ENCODE measurements around the gene AK3. TPM values are rescaled to one million over a fixed set of nuclear protein-coding genes. Genes with fewer than 3 reads are reported as not detected.

Gene AK3
- total and polyA plus RNA-seq, 9 of the 15 experiments (the other 6 are each of a cell fraction or from before 2014, with no cell fraction given): 12.2 to 78.6 (median 41.8) TPM

DNA sequence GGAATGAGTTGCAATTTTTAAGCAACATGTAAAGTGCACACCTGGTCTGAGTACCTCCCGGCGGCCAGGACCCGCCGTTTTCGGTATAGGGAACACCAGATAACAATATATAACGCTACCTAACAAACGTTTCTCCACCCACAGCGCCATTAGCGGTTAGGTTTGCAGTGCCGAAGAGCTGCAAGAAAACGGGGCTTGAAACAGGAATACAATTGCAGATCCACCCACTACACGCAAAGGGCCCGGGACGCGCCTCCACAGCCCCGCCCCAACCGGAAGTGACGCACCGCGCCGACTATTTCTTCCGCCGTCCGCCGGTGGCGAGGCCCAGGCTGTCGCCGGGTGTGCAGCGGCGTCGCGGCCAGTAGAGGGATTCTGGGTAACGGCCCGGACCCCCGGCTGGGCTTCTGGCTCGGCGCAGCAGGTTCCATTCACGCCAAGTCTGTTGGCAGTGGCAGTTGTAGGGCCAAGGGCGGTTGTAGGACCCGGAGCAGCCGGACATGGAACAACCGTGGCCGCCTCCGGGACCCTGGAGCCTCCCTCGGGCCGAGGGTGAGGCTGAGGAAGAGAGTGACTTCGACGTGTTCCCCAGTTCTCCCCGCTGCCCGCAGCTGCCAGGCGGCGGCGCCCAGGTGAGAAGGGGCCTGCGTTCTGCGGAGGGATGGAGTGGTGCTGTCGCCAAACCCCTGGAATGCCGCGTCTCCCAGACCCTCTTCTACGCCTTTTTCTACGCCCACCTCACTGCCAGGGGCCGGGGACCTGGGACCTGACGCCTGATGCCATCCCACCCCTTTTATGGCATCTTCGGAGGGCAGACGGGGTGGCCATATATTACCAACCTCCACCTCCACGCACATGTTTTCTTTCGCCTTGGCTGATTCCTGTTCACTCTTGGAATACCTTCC lies 61.5 kb downstream of the AK3 start, which contains the start of gene CDC37L1 (continued):
- TF ChIP-seq ZNF140 (CRISPR knock-in tag; IDR thresholded peaks at IDR 0.05) (no peak), FOXA1 (IDR thresholded peaks at IDR 0.05; ENCODE audit: borderline replicate concordance) (no peak), SREBF2 (CRISPR knock-in tag; IDR thresholded peaks at IDR 0.05) (no peak), ASH1L (IDR thresholded peaks at IDR 0.05; ENCODE audit: borderline replicate concordance, low read depth, partially characterized antibody) (no peak), ILF3 (IDR thresholded peaks at IDR 0.05; ENCODE audit: borderline replicate concordance) (no peak), STAT5B (CRISPR knock-in tag; IDR thresholded peaks at IDR 0.05) (no peak), ELK1 (CRISPR knock-in tag; IDR thresholded peaks at IDR 0.05) (no peak), CREM (IDR thresholded peaks at IDR 0.05; ENCODE audit: low read depth) (peak; percentile 96), E2F6 (IDR thresholded peaks at IDR 0.05; ENCODE audit: borderline replicate concordance in 1 of 2, extremely low read depth in 1 of 2, insufficient read depth in 1 of 2, insufficient read length in 1 of 2, low read depth in 1 of 2, low read length in 1 of 2, poor library complexity in 1 of 2, severe bottlenecking in 1 of 2) (peak; percentile 27 to 56), KHSRP (IDR thresholded peaks at IDR 0.05) (no peak), ZNF398 (CRISPR knock-in tag; IDR thresholded peaks at IDR 0.05) (no peak), ERF (CRISPR knock-in tag; IDR thresholded peaks at IDR 0.05) (no peak), SRSF9 (IDR thresholded peaks at IDR 0.05; ENCODE audit: borderline replicate concordance, low read depth, low read length) (no peak), MECOM (CRISPR knock-in tag; IDR thresholded peaks at IDR 0.05) (no peak), ESRRA (IDR thresholded peaks at IDR 0.05; ENCODE audit: borderline replicate concordance, low read depth) (peak; percentile 43; the same call in 1 of the 2 replicates), FOSL1 (tag; conservative IDR thresholded peaks at IDR 0.05) (peak; percentile 32)
- TF ChIP-seq, protein P1, sequence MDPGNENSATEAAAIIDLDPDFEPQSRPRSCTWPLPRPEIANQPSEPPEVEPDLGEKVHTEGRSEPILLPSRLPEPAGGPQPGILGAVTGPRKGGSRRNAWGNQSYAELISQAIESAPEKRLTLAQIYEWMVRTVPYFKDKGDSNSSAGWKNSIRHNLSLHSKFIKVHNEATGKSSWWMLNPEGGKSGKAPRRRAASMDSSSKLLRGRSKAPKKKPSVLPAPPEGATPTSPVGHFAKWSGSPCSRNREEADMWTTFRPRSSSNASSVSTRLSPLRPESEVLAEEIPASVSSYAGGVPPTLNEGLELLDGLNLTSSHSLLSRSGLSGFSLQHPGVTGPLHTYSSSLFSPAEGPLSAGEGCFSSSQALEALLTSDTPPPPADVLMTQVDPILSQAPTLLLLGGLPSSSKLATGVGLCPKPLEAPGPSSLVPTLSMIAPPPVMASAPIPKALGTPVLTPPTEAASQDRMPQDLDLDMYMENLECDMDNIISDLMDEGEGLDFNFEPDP (CRISPR knock-in tag; IDR thresholded peaks at IDR 0.05): no peak
- TF ChIP-seq, protein P2, sequence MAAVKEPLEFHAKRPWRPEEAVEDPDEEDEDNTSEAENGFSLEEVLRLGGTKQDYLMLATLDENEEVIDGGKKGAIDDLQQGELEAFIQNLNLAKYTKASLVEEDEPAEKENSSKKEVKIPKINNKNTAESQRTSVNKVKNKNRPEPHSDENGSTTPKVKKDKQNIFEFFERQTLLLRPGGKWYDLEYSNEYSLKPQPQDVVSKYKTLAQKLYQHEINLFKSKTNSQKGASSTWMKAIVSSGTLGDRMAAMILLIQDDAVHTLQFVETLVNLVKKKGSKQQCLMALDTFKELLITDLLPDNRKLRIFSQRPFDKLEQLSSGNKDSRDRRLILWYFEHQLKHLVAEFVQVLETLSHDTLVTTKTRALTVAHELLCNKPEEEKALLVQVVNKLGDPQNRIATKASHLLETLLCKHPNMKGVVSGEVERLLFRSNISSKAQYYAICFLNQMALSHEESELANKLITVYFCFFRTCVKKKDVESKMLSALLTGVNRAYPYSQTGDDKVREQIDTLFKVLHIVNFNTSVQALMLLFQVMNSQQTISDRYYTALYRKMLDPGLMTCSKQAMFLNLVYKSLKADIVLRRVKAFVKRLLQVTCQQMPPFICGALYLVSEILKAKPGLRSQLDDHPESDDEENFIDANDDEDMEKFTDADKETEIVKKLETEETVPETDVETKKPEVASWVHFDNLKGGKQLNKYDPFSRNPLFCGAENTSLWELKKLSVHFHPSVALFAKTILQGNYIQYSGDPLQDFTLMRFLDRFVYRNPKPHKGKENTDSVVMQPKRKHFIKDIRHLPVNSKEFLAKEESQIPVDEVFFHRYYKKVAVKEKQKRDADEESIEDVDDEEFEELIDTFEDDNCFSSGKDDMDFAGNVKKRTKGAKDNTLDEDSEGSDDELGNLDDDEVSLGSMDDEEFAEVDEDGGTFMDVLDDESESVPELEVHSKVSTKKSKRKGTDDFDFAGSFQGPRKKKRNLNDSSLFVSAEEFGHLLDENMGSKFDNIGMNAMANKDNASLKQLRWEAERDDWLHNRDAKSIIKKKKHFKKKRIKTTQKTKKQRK (IDR thresholded peaks at IDR 0.05; ENCODE audit: borderline replicate concordance, low read depth, low read length): no peak

Measured in K562 (cell line).